PC-3 (cell line): Measurements from ENCODE around the gene SPEM3. TPM values are rescaled to one million over a fixed set of nuclear protein-coding genes. Genes with fewer than 3 reads are reported as not detected.

Source experiments
- ATAC-seq: fragments of 200-7000 bp; cut with Tn5 transposase; 2 replicates; pipeline ENCODE4 v1.9.1; 2020; ENCODE audit warnings: mild to moderate bottlenecking, moderate library complexity
- BruUV-seq: library from RNA; stranded (reverse); fragments of 400-500 nt; replicated peaks from 2 replicates; lab custom pipeline; 2021; lab: Mats Ljungman, UMichigan
- CTCF ChIA-PET: fragments of 300-600 bp; sonication (Branson Sonifier 250); formaldehyde crosslinking; loops from one replicate; lab custom pipeline; 2022; ENCODE audit warnings: antibody characterized with exemption; lab: Charles Lee
- POLR2A ChIA-PET: fragments of 300-600 bp; sonication (Branson Sonifier 250); formaldehyde crosslinking; loops from one replicate; lab custom pipeline; 2022; ENCODE audit warnings: antibody characterized with exemption; ENCODE audit not compliant: unreplicated experiment; lab: Charles Lee
- DNase-seq: peaks from one replicate; pipeline ENCODE4 v3.0.0-alpha.2; 2015
- H2AFZ ChIP-seq: fragments of 300-600 bp; sonication (generic); 2 replicates; pipeline ENCODE4 v1.6.0; 2016; ENCODE audit warnings: antibody characterized with exemption, low read length
- H3F3A ChIP-seq: fragments of 300-600 bp; sonication (generic); one replicate; pipeline ENCODE4 v1.6.0; 2017; ENCODE audit warnings: antibody characterized with exemption, low read length, control low read depth, mild to moderate bottlenecking; ENCODE audit not compliant: unreplicated experiment
- H3K27ac ChIP-seq: fragments of 300-600 bp; sonication (generic); 2 replicates; pipeline ENCODE4 v1.5.1; 2016; ENCODE audit warnings: mild to moderate bottlenecking, low read length
- H3K27me3 ChIP-seq: fragments of 300-600 bp; sonication (generic); 2 replicates; pipeline ENCODE4 v1.6.1; 2016; ENCODE audit warnings: low read length, mixed read lengths
- H3K36me3 ChIP-seq: fragments of 300-600 bp; sonication (generic); 2 replicates; pipeline ENCODE4 v1.6.1; 2016; ENCODE audit warnings: low read depth, mixed run types, low read length, mixed read lengths
- H3K4me1 ChIP-seq: fragments of 300-600 bp; sonication (generic); 2 replicates; pipeline ENCODE4 v1.5.1; 2016; ENCODE audit warnings: low read length; ENCODE audit not compliant: insufficient read depth
- H3K4me2 ChIP-seq: fragments of 300-600 bp; sonication (generic); 2 replicates; pipeline ENCODE4 v1.6.0; 2016; ENCODE audit warnings: low read length
- H3K4me3 ChIP-seq: fragments of 300-600 bp; sonication (generic); 2 replicates; pipeline ENCODE4 v1.5.1; 2016; ENCODE audit warnings: mild to moderate bottlenecking, low read length, mixed read lengths
- H3K79me2 ChIP-seq: fragments of 300-600 bp; sonication (generic); 2 replicates; pipeline ENCODE4 v1.6.1; 2017; ENCODE audit warnings: low read length, mixed read lengths
- H3K9ac ChIP-seq: fragments of 300-600 bp; sonication (generic); 2 replicates; pipeline ENCODE4 v1.6.0; 2016; ENCODE audit warnings: mild to moderate bottlenecking, low read length
- H3K9me2 ChIP-seq: fragments of 300-600 bp; sonication (generic); replicated peaks from 2 replicates; pipeline ENCODE4 v1.6.1; 2016; ENCODE audit warnings: mixed run types, low read length, mixed read lengths
- H3K9me3 ChIP-seq: fragments of 300-600 bp; sonication (generic); 2 replicates; pipeline ENCODE4 v1.6.1; 2016; ENCODE audit warnings: low read length, mixed read lengths
- H4K20me1 ChIP-seq: fragments of 300-600 bp; sonication (generic); 2 replicates; pipeline ENCODE4 v1.6.1; 2016; ENCODE audit warnings: low read length, mixed read lengths
- CTCF ChIP-seq: fragments of 300-600 bp; sonication (generic); conservative IDR thresholded peaks from 2 replicates; pipeline ENCODE4 v1.5.1; 2017; ENCODE audit warnings: antibody characterized with exemption, low read depth, mild to moderate bottlenecking, low read length
- EZH2 ChIP-seq: fragments of 300-600 bp; sonication (generic); IDR thresholded peaks from one replicate; pipeline ENCODE4 v1.6.1; 2017; ENCODE audit warnings: antibody characterized with exemption, mild to moderate bottlenecking, low read length; ENCODE audit not compliant: unreplicated experiment
- EZH2phosphoT487 ChIP-seq: fragments of 300-600 bp; sonication (generic); IDR thresholded peaks from 2 replicates; pipeline ENCODE4 v1.6.1; 2018; ENCODE audit warnings: mild to moderate bottlenecking, antibody characterized with exemption, low read length, borderline replicate concordance
- intact Hi-C: fragments of 100-400 bp; cut with micrococcal nuclease; formaldehyde crosslinking; loops from 2 replicates; pipeline ENCODE4 v1.9.0; 2023
- total RNA-seq: library from RNA; depleted of rRNA; stranded (reverse); fragments of >200 nt; gene quantifications from 2 replicates; pipeline ENCODE4 v1.2.3, GENCODE V29; 2014

SPEM3 gene
- total RNA-seq, 1 experiment from 2014 or later, result not detected

GRCh38 chr17:7442142-7442541, 13.5 kb downstream of the SPEM3 start:
- BruUV-seq, result no TSS peak
- H3K9me3 ChIP-seq, result no peaks in the 10 kb centered on the region
- CTCF ChIA-PET, result no interaction called here
- ATAC-seq (no peak), DNase-seq (no peak)
- H3K4me1 ChIP-seq, result no peaks in the 10 kb centered on the region; the same call in 1 of the 2 replicates
- no peaks in the 10 kb centered on the region for H3F3A ChIP-seq
- H2AFZ ChIP-seq, result no peak overlapping the region
- no peak overlapping the region for H3K4me3 ChIP-seq
- H3K27ac ChIP-seq, result no peak overlapping the region
- H3K79me2 ChIP-seq, result no peaks in the 10 kb centered on the region
- POLR2A ChIA-PET, result no interaction called here
- no peaks in the 10 kb centered on the region for H3K27me3 ChIP-seq
- intact Hi-C loops, result no loop called here
- TF ChIP-seq EZH2phosphoT487 (no peak), EZH2 (no peak), CTCF (no peak)
- H3K4me2 ChIP-seq, result no peak overlapping the region
- H3K36me3 ChIP-seq, result no peaks in the 10 kb centered on the region
- H4K20me1 ChIP-seq, result no peaks in the 10 kb centered on the region
- no peak overlapping the region for H3K9ac ChIP-seq
- no peaks in the 10 kb centered on the region for H3K9me2 ChIP-seq

GRCh38 chr17:7443499-7444485, 15.1 kb downstream of the SPEM3 start:
- no peak overlapping the region for H2AFZ ChIP-seq
- intact Hi-C loops, result no loop called here
- no peaks in the 10 kb centered on the region for H3K36me3 ChIP-seq
- H3K79me2 ChIP-seq, result no peaks in the 10 kb centered on the region
- no peaks in the 10 kb centered on the region for H3K27me3 ChIP-seq
- no peak overlapping the region for H3K4me2 ChIP-seq
- POLR2A ChIA-PET, result no interaction called here
- no TSS peak for BruUV-seq
- H3K27ac ChIP-seq, result no peak overlapping the region
- ATAC-seq (no peak), DNase-seq (peak; percentile 50)
- TF ChIP-seq CTCF (no peak), EZH2phosphoT487 (no peak), EZH2 (no peak)
- no peak overlapping the region for H3K9ac ChIP-seq
- H3K4me1 ChIP-seq, result no peaks in the 10 kb centered on the region; the same call in 1 of the 2 replicates
- CTCF ChIA-PET, result interaction anchor here (0.6 to 1.0 kb wide), 2 partner anchors 33 to 88 kb away, joined by 3 read pairs; no protein-coding TSS in a partner anchor
- H3F3A ChIP-seq, result no peaks in the 10 kb centered on the region
- no peaks in the 10 kb centered on the region for H3K9me3 ChIP-seq
- H4K20me1 ChIP-seq, result no peaks in the 10 kb centered on the region
- H3K9me2 ChIP-seq, result no peaks in the 10 kb centered on the region
- no peak overlapping the region for H3K4me3 ChIP-seq
